Medulla oblongata (tissue), 1 donor: ENCODE measurements around the gene DTD1.
"Not testable (repeated sequence)": the region's sequence is repeated elsewhere in the genome, so short reads cannot be mapped to it uniquely, and the experiment has no call there.

Experiments used
- DNase-seq: peaks from one replicate; pipeline ENCODE4 v3.0.0-alpha.2; 2015; ENCODE audit errors: extremely low spot score

The DTD1 gene

GRCh38 chr20:18740726-18741125 lies 152.9 kb downstream of the DTD1 start:
- no peak for DNase-seq

GRCh38 chr20:18742841-18743240 lies 155.0 kb downstream of the DTD1 start:
- no peak for DNase-seq

- no peak for DNase-seq
Observed at GRCh38 chr20:18743665-18744440, 156.0 kb downstream of the DTD1 start.

- no peak for DNase-seq
Observed at GRCh38 chr20:18747090-18747489, 159.2 kb downstream of the DTD1 start.

GRCh38 chr20:18748987-18749386 lies 161.1 kb downstream of the DTD1 start:
- no peak for DNase-seq

- DNase-seq: no peak
Observed at GRCh38 chr20:18749528-18749927, 161.7 kb downstream of the DTD1 start.

GRCh38 chr20:18750735-18751134 lies 162.9 kb downstream of the DTD1 start:
- DNase-seq: no peak

- DNase-seq: no peak
Observed at GRCh38 chr20:18754030-18754652, 166.3 kb downstream of the DTD1 start.

GRCh38 chr20:18754653-18755045 lies 166.8 kb downstream of the DTD1 start:
- no peak for DNase-seq

- DNase-seq: not testable (repeated sequence)
Observed at GRCh38 chr20:18760852-18761251, 173.0 kb downstream of the DTD1 start.

GRCh38 chr20:18767676-18768075 lies 179.8 kb downstream of the DTD1 start:
- no peak for DNase-seq

GRCh38 chr20:18773566-18773965 lies 185.7 kb downstream of the DTD1 start:
- no peak for DNase-seq

- DNase-seq: no peak
Observed at GRCh38 chr20:18774207-18774606, 186.4 kb downstream of the DTD1 start.

- DNase-seq: no peak
Observed at GRCh38 chr20:18775633-18776032, 187.8 kb downstream of the DTD1 start.

GRCh38 chr20:18778690-18779392 lies 191.0 kb downstream of the DTD1 start:
- no peak for DNase-seq

GRCh38 chr20:18780385-18781130 lies 192.7 kb downstream of the DTD1 start:
- DNase-seq: no peak

GRCh38 chr20:18781509-18781908 lies 193.7 kb downstream of the DTD1 start:
- no peak for DNase-seq

- no peak for DNase-seq
Observed at GRCh38 chr20:18783385-18783959, 195.6 kb downstream of the DTD1 start.

GRCh38 chr20:18787046-18787445 lies 199.2 kb downstream of the DTD1 start:
- DNase-seq: not testable (repeated sequence)

GRCh38 chr20:18788021-18788420 lies 200.2 kb downstream of the DTD1 start:
- no peak for DNase-seq

GRCh38 chr20:18790787-18791186 lies 202.9 kb downstream of the DTD1 start:
- DNase-seq: no peak
